ENCODE measurements around the gene GALNT6. TPM values are rescaled to one million over a fixed set of nuclear protein-coding genes. Genes with fewer than 3 reads are reported as not detected.
A peak's percentile ranks its signal among the peaks of the same experiment; 100 is the strongest.

GALNT6 gene
- total and polyA plus RNA-seq, 2 donors (not counting 1 experiment from before 2014, with no cell fraction given) = 25.2 to 115 TPM

- H3K27ac ChIP-seq (ENCODE audit: insufficient read depth, low read length) = no peak overlapping the region
- H3K4me1 ChIP-seq (ENCODE audit: control insufficient read depth, extremely low read depth, insufficient read depth, low read length) = no peaks in the 10 kb centered on the region
- no peak for DNase-seq (ENCODE audit: low read depth in 2 of 2)
- no peak overlapping the region for H2AFZ ChIP-seq (ENCODE audit: low read length)
- H3K4me2 ChIP-seq (ENCODE audit: extremely low read depth, insufficient read depth, low read length) = no peak overlapping the region
- no peaks in the 10 kb centered on the region for H3K9me3 ChIP-seq (ENCODE audit: control insufficient read depth, insufficient read depth, low read depth, low read length)
- H3K4me3 ChIP-seq (replicated peaks in 1 of 4; ENCODE audit: control extremely low read depth in 1 of 4, insufficient read depth in 1 of 4, low read depth in 3 of 4, low read length in 4 of 4) = no peak overlapping the region
- no peak overlapping the region for H3K9ac ChIP-seq (ENCODE audit: insufficient read depth, low read length)
- TF ChIP-seq CTCF (conservative IDR thresholded peaks at IDR 0.05 in 1 of 2, IDR thresholded peaks at IDR 0.05 in 1 of 2; ENCODE audit: low read depth in 1 of 2, low read length in 2 of 2) = no peak
- no peak for TF ChIP-seq EZH2 (IDR thresholded peaks at IDR 0.05; ENCODE audit: low read length, missing control alignments)
- H4K20me1 ChIP-seq (ENCODE audit: control insufficient read depth, extremely low read depth, insufficient read depth, low read length) = no peaks in the 10 kb centered on the region
- no peaks in the 10 kb centered on the region for H3K36me3 ChIP-seq (ENCODE audit: control insufficient read depth, insufficient read depth, low read length)
- no peaks in the 10 kb centered on the region for H3K79me2 ChIP-seq (ENCODE audit: control insufficient read depth, insufficient read depth, low read length)
- H3K27me3 ChIP-seq (ENCODE audit: control insufficient read depth, insufficient read depth, low read length) = no peaks in the 10 kb centered on the region
Observed at GRCh38 chr12:51335931-51336330, 55.3 kb downstream of the GALNT6 start.

GRCh38 chr12:51334764-51335163 lies 56.4 kb downstream of the GALNT6 start:
- Histone ChIP-seq H3K4me3 (replicated peaks in 1 of 4; ENCODE audit: control extremely low read depth in 1 of 4, insufficient read depth in 1 of 4, low read depth in 3 of 4, low read length in 4 of 4) (no peak overlapping the region), H3K36me3 (ENCODE audit: control insufficient read depth, insufficient read depth, low read length) (no peaks in the 10 kb centered on the region), H3K4me2 (ENCODE audit: extremely low read depth, insufficient read depth, low read length) (no peak overlapping the region), H3K9me3 (ENCODE audit: control insufficient read depth, insufficient read depth, low read depth, low read length) (no peaks in the 10 kb centered on the region), H4K20me1 (ENCODE audit: control insufficient read depth, extremely low read depth, insufficient read depth, low read length) (no peaks in the 10 kb centered on the region), H3K4me1 (ENCODE audit: control insufficient read depth, extremely low read depth, insufficient read depth, low read length) (no peaks in the 10 kb centered on the region), H2AFZ (ENCODE audit: low read length) (no peak overlapping the region), H3K27me3 (ENCODE audit: control insufficient read depth, insufficient read depth, low read length) (no peaks in the 10 kb centered on the region), H3K79me2 (ENCODE audit: control insufficient read depth, insufficient read depth, low read length) (no peaks in the 10 kb centered on the region), H3K27ac (ENCODE audit: insufficient read depth, low read length) (no peak overlapping the region), H3K9ac (ENCODE audit: insufficient read depth, low read length) (no peak overlapping the region)
- DNase-seq (ENCODE audit: low read depth in 2 of 2) = peak in 1 of 2 donors; percentile 30
- TF ChIP-seq CTCF (conservative IDR thresholded peaks at IDR 0.05 in 1 of 2, IDR thresholded peaks at IDR 0.05 in 1 of 2; ENCODE audit: low read depth in 1 of 2, low read length in 2 of 2) (no peak), EZH2 (IDR thresholded peaks at IDR 0.05; ENCODE audit: low read length, missing control alignments) (no peak)

- Histone ChIP-seq H3K9me3 (ENCODE audit: control insufficient read depth, insufficient read depth, low read depth, low read length) (no peaks in the 10 kb centered on the region), H2AFZ (ENCODE audit: low read length) (no peak overlapping the region), H3K36me3 (ENCODE audit: control insufficient read depth, insufficient read depth, low read length) (no peaks in the 10 kb centered on the region), H4K20me1 (ENCODE audit: control insufficient read depth, extremely low read depth, insufficient read depth, low read length) (no peaks in the 10 kb centered on the region), H3K27ac (ENCODE audit: insufficient read depth, low read length) (no peak overlapping the region), H3K4me1 (ENCODE audit: control insufficient read depth, extremely low read depth, insufficient read depth, low read length) (no peaks in the 10 kb centered on the region), H3K4me3 (replicated peaks in 1 of 4; ENCODE audit: control extremely low read depth in 1 of 4, insufficient read depth in 1 of 4, low read depth in 3 of 4, low read length in 4 of 4) (no peak overlapping the region), H3K9ac (ENCODE audit: insufficient read depth, low read length) (no peak overlapping the region), H3K79me2 (ENCODE audit: control insufficient read depth, insufficient read depth, low read length) (no peaks in the 10 kb centered on the region), H3K4me2 (ENCODE audit: extremely low read depth, insufficient read depth, low read length) (no peak overlapping the region), H3K27me3 (ENCODE audit: control insufficient read depth, insufficient read depth, low read length) (no peaks in the 10 kb centered on the region)
- TF ChIP-seq CTCF (conservative IDR thresholded peaks at IDR 0.05 in 1 of 2, IDR thresholded peaks at IDR 0.05 in 1 of 2; ENCODE audit: low read depth in 1 of 2, low read length in 2 of 2) (no peak), EZH2 (IDR thresholded peaks at IDR 0.05; ENCODE audit: low read length, missing control alignments) (no peak)
- DNase-seq (ENCODE audit: low read depth in 2 of 2) = no peak
Observed at GRCh38 chr12:51333536-51333935, 57.7 kb downstream of the GALNT6 start.
